Panc1 (cell line): Measurements from ENCODE around the gene SMIM24. TPM values are rescaled to one million over a fixed set of nuclear protein-coding genes. Genes with fewer than 3 reads are reported as not detected.

ENCODE experiments used
- ATAC-seq: fragments of 200-7000 bp; cut with Tn5 transposase; 2 replicates; pipeline ENCODE4 v1.9.1; 2020; ENCODE audit warnings: mild to moderate bottlenecking, moderate library complexity
- BruUV-seq: library from RNA; stranded (reverse); fragments of 400-500 nt; replicated peaks from 2 replicates; lab custom pipeline; 2021; lab: Mats Ljungman, UMichigan
- CTCF ChIA-PET: fragments of 300-600 bp; sonication (Branson Sonifier 250); formaldehyde crosslinking; loops from one replicate; lab custom pipeline; 2022; ENCODE audit warnings: antibody characterized with exemption; lab: Charles Lee
- POLR2A ChIA-PET: fragments of 300-600 bp; sonication (Branson Sonifier 250); formaldehyde crosslinking; loops from one replicate; lab custom pipeline; 2022; ENCODE audit warnings: antibody characterized with exemption; lab: Charles Lee
- DNase-seq: peaks from one replicate; pipeline ENCODE4 v3.0.0-alpha.2; 2010; ENCODE audit warnings: low read depth, low spot score
- H3K27ac ChIP-seq: 2 replicates; pipeline ENCODE4 v1.5.1; 2011; ENCODE audit warnings: mild to moderate bottlenecking, low read length, inconsistent platforms
- H3K27me3 ChIP-seq: fragments of 200-500 bp; sonication (Bioruptor generic); 2 replicates; pipeline ENCODE4 v1.6.0; 2014; ENCODE audit warnings: low read length, inconsistent platforms; ENCODE audit not compliant: control insufficient read depth, insufficient read depth
- H3K36me3 ChIP-seq: fragments of 200-500 bp; sonication (Bioruptor generic); 2 replicates; pipeline ENCODE4 v1.5.1; 2014; ENCODE audit warnings: inconsistent platforms, mild to moderate bottlenecking, low read length, moderate library complexity; ENCODE audit not compliant: control insufficient read depth, insufficient read depth
- H3K4me1 ChIP-seq: 2 replicates; pipeline ENCODE4 v1.5.1; 2011; ENCODE audit warnings: inconsistent platforms, mild to moderate bottlenecking, low read length, moderate library complexity; ENCODE audit not compliant: control insufficient read depth, insufficient read depth
- H3K4me3 ChIP-seq, 2 experiments: 2 replicates each; pipeline ENCODE4 v1.5.1; 2011 to 2012; ENCODE audit warnings: low read depth in 2 of 2, low read length in 2 of 2, mild to moderate bottlenecking in 2 of 2, inconsistent platforms in 1 of 2, moderate library complexity in 1 of 2
- H3K9me3 ChIP-seq: fragments of 200-500 bp; sonication (Bioruptor generic); 2 replicates; pipeline ENCODE4 v1.5.1; 2014; ENCODE audit warnings: low read depth, mild to moderate bottlenecking, inconsistent platforms, low read length, moderate library complexity; ENCODE audit not compliant: control insufficient read depth, insufficient read depth
- POLR2AphosphoS5 ChIP-seq: IDR thresholded peaks from 2 replicates; pipeline ENCODE4 v1.6.1; 2012; ENCODE audit warnings: mild to moderate bottlenecking, low read depth, low read length, moderate library complexity
- SIN3A ChIP-seq: IDR thresholded peaks from 2 replicates; pipeline ENCODE4 v1.6.1; 2012; ENCODE audit warnings: low read depth, mild to moderate bottlenecking, low read length, moderate library complexity, borderline replicate concordance; ENCODE audit not compliant: insufficient read depth
- TCF7L2 ChIP-seq: IDR thresholded peaks from 2 replicates; pipeline ENCODE4 v1.6.1; 2011; ENCODE audit warnings: mild to moderate bottlenecking, low read depth, low read length, inconsistent platforms
- in situ Hi-C: cut with HindIII; loops from 2 replicates; pipeline ENCODE4 v1.10.0; 2016; ENCODE audit warnings: low sequenced_read_pairs, low pct_unique_long_range_greater_than_20kb
- intact Hi-C: fragments of 100-400 bp; cut with micrococcal nuclease; formaldehyde crosslinking; loops from one replicate; pipeline ENCODE4 v1.10.0; 2022; ENCODE audit not compliant: unreplicated experiment
- total RNA-seq: library from RNA; stranded (reverse); gene quantifications from one replicate; pipeline ENCODE4 v1.2.1, GENCODE V29; 2021; ENCODE audit not compliant: unreplicated experiment
- TF ChIP-seq, protein P1 (sequence below): fragments of 450-650 bp; IDR thresholded peaks from 2 replicates; pipeline ENCODE4 v1.5.1; 2017; ENCODE audit warnings: mild to moderate bottlenecking
- TF ChIP-seq, protein P2 (sequence below), 2 experiments: IDR thresholded peaks; 2 replicates each; pipeline ENCODE4 v1.6.1; 2011 to 2012; ENCODE audit warnings: low read depth in 2 of 2, control low read depth in 1 of 2, low read length in 1 of 2, mild to moderate bottlenecking in 1 of 2, moderate library complexity in 1 of 2; ENCODE audit not compliant: insufficient read depth in 1 of 2

The SMIM24 gene
- total RNA-seq, 1 experiment from 2014 or later = 0.28 TPM

DNA sequence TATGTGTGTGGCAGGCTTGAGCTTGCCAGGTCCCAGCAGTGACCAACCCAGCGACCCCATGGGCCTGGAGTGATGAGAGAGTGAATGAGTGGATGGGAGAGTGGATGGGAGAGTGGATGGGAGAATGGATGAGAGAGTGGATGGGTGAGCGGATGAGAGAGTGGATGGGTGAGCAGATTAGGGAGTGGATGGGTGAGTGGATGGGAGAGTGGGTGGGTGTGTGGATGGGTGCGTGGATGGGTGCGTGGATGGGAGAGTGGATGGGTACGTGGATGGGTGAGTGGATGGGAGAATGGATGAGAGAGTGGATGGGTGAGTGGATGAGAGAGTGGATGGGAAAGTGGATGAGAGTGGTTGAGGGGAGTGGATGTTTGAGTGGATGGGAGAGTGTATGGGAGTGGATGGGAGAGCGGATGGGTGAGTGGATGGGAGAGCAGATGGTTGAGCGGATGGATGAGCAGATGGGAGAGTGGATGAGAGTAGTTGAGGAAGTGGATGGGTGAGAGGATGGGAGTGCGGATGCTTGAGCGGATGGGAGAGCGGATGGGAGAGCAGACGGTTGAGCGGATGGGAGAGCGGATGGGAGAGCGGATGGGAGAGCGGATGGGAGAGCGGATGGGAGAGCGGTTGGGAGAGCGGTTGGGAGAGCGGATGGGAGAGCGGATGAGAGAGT lies 48.4 kb upstream of the SMIM24 start:
- in situ Hi-C loops (no loop called here), intact Hi-C loops (no loop called here)

DNA sequence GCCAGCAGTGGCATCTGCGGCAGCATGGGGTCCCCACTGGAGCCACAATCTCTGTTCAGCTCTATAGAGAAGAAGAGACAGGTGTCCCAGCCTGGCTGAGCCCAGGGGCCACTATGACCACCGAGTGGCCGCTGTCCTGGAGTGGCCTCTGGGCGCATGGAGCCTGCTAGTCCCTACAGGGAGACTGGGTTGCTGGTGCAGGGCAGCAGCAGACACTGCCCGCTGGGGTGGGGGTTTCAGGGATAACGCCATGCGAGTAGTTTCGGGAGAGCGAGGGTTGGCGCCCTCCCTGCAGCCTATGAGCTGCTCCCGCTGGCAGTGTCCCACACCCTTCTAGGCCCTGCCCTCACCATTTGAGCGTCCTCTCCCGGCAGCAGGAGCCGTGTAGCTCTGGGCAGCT lies 47.8 kb upstream of the SMIM24 start:
- Histone ChIP-seq H3K4me3 (no peak overlapping the region), H3K4me1 (no peaks in the 10 kb centered on the region), H3K36me3 (no peaks in the 10 kb centered on the region), H3K9me3 (no peaks in the 10 kb centered on the region), H3K27ac (no peak overlapping the region), H3K27me3 (no peaks in the 10 kb centered on the region)
- no peak for DNase-seq
- ChIA-PET POLR2A (no interaction called here), CTCF (no interaction called here)
- TF ChIP-seq POLR2AphosphoS5 = no peak
- TF ChIP-seq, protein P1, sequence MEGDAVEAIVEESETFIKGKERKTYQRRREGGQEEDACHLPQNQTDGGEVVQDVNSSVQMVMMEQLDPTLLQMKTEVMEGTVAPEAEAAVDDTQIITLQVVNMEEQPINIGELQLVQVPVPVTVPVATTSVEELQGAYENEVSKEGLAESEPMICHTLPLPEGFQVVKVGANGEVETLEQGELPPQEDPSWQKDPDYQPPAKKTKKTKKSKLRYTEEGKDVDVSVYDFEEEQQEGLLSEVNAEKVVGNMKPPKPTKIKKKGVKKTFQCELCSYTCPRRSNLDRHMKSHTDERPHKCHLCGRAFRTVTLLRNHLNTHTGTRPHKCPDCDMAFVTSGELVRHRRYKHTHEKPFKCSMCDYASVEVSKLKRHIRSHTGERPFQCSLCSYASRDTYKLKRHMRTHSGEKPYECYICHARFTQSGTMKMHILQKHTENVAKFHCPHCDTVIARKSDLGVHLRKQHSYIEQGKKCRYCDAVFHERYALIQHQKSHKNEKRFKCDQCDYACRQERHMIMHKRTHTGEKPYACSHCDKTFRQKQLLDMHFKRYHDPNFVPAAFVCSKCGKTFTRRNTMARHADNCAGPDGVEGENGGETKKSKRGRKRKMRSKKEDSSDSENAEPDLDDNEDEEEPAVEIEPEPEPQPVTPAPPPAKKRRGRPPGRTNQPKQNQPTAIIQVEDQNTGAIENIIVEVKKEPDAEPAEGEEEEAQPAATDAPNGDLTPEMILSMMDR = no peak
- TF ChIP-seq, protein P2, sequence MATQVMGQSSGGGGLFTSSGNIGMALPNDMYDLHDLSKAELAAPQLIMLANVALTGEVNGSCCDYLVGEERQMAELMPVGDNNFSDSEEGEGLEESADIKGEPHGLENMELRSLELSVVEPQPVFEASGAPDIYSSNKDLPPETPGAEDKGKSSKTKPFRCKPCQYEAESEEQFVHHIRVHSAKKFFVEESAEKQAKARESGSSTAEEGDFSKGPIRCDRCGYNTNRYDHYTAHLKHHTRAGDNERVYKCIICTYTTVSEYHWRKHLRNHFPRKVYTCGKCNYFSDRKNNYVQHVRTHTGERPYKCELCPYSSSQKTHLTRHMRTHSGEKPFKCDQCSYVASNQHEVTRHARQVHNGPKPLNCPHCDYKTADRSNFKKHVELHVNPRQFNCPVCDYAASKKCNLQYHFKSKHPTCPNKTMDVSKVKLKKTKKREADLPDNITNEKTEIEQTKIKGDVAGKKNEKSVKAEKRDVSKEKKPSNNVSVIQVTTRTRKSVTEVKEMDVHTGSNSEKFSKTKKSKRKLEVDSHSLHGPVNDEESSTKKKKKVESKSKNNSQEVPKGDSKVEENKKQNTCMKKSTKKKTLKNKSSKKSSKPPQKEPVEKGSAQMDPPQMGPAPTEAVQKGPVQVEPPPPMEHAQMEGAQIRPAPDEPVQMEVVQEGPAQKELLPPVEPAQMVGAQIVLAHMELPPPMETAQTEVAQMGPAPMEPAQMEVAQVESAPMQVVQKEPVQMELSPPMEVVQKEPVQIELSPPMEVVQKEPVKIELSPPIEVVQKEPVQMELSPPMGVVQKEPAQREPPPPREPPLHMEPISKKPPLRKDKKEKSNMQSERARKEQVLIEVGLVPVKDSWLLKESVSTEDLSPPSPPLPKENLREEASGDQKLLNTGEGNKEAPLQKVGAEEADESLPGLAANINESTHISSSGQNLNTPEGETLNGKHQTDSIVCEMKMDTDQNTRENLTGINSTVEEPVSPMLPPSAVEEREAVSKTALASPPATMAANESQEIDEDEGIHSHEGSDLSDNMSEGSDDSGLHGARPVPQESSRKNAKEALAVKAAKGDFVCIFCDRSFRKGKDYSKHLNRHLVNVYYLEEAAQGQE (IDR thresholded peaks at IDR 0.05; ENCODE audit: insufficient read depth in 1 of 2, low read depth in 2 of 2, low read length in 1 of 2) = no peak
- no peak for TF ChIP-seq TCF7L2
- TF ChIP-seq SIN3A = no peak
- ATAC-seq = no peak
- in situ Hi-C loops = no loop called here
- no TSS peak for BruUV-seq
- intact Hi-C loops = no loop called here

More for the DNA sequence above, 48.4 kb upstream of the SMIM24 start:
- CTCF ChIA-PET = no interaction called here
- no peak for TF ChIP-seq TCF7L2
- Histone ChIP-seq H3K36me3 (no peaks in the 10 kb centered on the region), H3K4me3 (no peak overlapping the region), H3K27ac (no peak overlapping the region), H3K27me3 (no peaks in the 10 kb centered on the region), H3K4me1 (no peaks in the 10 kb centered on the region), H3K9me3 (no peaks in the 10 kb centered on the region)
- no TSS peak for BruUV-seq
- DNase-seq (no peak), ATAC-seq (no peak)
- POLR2A ChIA-PET = no interaction called here

DNA sequence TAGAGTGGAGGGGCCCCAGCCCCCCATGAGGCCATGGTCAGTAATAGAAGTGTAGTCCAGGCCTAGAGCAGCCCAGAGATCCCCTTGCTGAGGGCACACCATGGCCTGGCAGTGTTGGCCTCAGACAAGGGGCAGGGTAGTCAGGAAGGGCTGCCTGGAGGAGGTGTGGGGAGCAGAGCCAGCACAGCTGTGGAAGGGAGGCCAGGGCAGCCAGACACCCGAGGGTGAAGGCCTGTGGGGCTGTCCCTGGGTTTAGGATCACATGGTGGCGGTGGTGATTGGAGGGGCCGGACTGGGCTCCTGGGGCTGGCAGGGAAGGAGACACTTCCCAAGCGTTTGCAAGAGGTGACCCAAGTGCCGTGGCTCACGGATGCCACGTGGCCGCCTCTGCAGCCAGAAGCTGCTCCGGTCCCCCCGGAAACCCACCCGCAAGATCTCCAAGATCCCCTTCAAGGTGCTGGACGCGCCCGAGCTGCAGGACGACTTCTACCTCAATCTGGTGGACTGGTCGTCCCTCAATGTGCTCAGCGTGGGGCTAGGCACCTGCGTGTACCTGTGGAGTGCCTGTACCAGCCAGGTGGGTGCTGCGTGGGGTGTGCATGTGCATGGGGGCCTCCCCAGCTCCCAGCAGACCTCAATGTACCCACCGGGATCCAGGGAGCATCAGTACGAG lies 47.0 kb upstream of the SMIM24 start:
- intact Hi-C loops (no loop called here), in situ Hi-C loops (no loop called here)
- TF ChIP-seq, protein P1 = no peak
- TF ChIP-seq POLR2AphosphoS5 (no peak), SIN3A (no peak), TCF7L2 (no peak)
- TF ChIP-seq, protein P2 (IDR thresholded peaks at IDR 0.05; ENCODE audit: insufficient read depth in 1 of 2, low read depth in 2 of 2, low read length in 1 of 2) = no peak
- ChIA-PET POLR2A (no interaction called here), CTCF (interaction anchor here (0.5 kb wide), 1 partner anchor 143 kb away, joined by 12 read pairs; no protein-coding TSS in a partner anchor)
- H3K36me3 ChIP-seq = no peaks in the 10 kb centered on the region
- H3K9me3 ChIP-seq = no peaks in the 10 kb centered on the region
- H3K4me1 ChIP-seq = no peaks in the 10 kb centered on the region
- DNase-seq (no peak), ATAC-seq (no peak)
- H3K4me3 ChIP-seq = no peak overlapping the region
- BruUV-seq = no TSS peak
- no peaks in the 10 kb centered on the region for H3K27me3 ChIP-seq
- no peak overlapping the region for H3K27ac ChIP-seq
